Measurements from ENCODE around the gene DGKG.

DGKG gene

GRCh38 chr3:186152889-186153292, 209.1 kb downstream of the DGKG start:
- Mint-ChIP-seq H3K36me3 (no peaks in the 10 kb centered on the region), H3K27me3 (peaks cover 24% of the 10 kb centered on the region), H3K4me3 (no peak overlapping the region), H3K9me3 (no peaks in the 10 kb centered on the region), H3K4me1 (peaks cover 11% of the 10 kb centered on the region), H3K27ac (no peak overlapping the region)

DNA sequence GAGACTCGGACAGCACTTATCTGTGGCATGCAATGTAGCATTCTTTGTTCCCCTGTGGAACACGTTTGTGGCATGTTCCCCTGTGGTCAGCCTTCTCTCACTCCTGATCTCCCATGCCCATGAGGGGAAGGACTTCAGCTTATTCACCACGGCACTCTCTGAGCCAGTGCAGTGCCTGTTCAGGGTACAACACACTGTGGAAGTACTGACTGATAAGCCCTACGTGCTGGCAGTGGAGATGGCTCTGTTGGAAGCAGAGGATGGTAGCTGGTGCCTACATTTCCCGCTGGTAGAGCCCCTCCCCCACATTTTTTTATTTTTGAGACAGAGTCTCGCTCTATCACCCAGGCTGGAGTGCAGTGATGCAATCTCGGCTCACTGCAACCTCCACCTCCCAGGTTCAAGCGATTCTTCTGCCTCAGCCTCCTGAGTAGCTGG, 209.7 kb downstream of the DGKG start:
- H3K27ac Mint-ChIP-seq = no peak overlapping the region
- no peaks in the 10 kb centered on the region for H3K36me3 Mint-ChIP-seq
- H3K4me3 Mint-ChIP-seq = no peak overlapping the region
- no peaks in the 10 kb centered on the region for H3K9me3 Mint-ChIP-seq
- H3K4me1 Mint-ChIP-seq = peaks cover 11% of the 10 kb centered on the region
- H3K27me3 Mint-ChIP-seq = peaks cover 24% of the 10 kb centered on the region

- H3K27ac Mint-ChIP-seq = no peak overlapping the region
Observed at GRCh38 chr3:186151077-186151971, 210.7 kb downstream of the DGKG start.

GRCh38 chr3:186150041-186150830, 211.8 kb downstream of the DGKG start:
- Mint-ChIP-seq H3K9me3 (no peaks in the 10 kb centered on the region), H3K36me3 (no peaks in the 10 kb centered on the region), H3K27me3 (peaks cover 21% of the 10 kb centered on the region), H3K4me1 (peaks cover 11% of the 10 kb centered on the region), H3K27ac (no peak overlapping the region), H3K4me3 (no peak overlapping the region)

More at GRCh38 chr3:186151077-186151971, 210.7 kb downstream of the DGKG start:
- Mint-ChIP-seq H3K4me3 (no peak overlapping the region), H3K9me3 (no peaks in the 10 kb centered on the region), H3K4me1 (peaks cover 11% of the 10 kb centered on the region), H3K36me3 (no peaks in the 10 kb centered on the region), H3K27me3 (peaks cover 24% of the 10 kb centered on the region)

DNA sequence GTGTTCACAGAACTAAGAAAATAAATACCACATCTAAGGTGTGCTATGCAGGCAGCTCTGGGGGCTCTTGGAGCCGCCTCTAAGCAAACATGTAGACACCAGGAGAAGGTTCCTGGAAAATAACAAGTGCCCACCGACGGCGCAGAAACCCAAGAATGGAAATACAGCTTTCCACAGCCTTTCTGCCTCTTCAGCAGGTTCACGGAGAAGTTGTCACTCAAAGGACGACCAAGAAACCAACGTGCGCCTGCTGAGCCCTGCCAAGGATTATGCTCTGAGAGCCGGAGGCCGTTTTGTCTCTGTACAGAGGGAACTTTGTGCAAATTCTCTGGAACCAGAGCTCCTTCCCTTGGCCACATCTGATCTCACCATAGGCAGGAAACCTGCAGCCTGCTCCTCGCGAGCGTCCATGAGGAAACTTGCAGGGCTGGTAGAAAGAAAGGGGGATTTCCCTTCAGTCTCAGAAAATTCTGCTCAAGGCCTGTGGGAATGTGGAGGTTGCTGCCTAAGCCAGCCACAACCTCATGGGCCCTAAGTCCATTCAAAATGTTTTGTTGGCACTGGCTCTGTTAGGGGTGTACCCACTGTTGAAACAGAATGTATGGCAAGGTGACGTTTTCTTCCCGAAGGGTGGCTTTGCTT, 212.6 kb downstream of the DGKG start:
- no peaks in the 10 kb centered on the region for H3K9me3 Mint-ChIP-seq
- H3K27me3 Mint-ChIP-seq = peaks cover 21% of the 10 kb centered on the region
- H3K36me3 Mint-ChIP-seq = no peaks in the 10 kb centered on the region
- H3K27ac Mint-ChIP-seq = no peak overlapping the region
- H3K4me3 Mint-ChIP-seq = no peak overlapping the region
- peaks cover 11% of the 10 kb centered on the region for H3K4me1 Mint-ChIP-seq

- no peak overlapping the region for H3K27ac Mint-ChIP-seq
- peaks cover 3% of the 10 kb centered on the region for H3K4me1 Mint-ChIP-seq
- peaks cover 4% of the 10 kb centered on the region for H3K27me3 Mint-ChIP-seq
- no peaks in the 10 kb centered on the region for H3K36me3 Mint-ChIP-seq
- no peak overlapping the region for H3K4me3 Mint-ChIP-seq
- H3K9me3 Mint-ChIP-seq = no peaks in the 10 kb centered on the region
Observed at GRCh38 chr3:186144257-186144656, 217.8 kb downstream of the DGKG start.

GRCh38 chr3:186143250-186143649, 218.8 kb downstream of the DGKG start:
- peaks cover 3% of the 10 kb centered on the region for H3K4me1 Mint-ChIP-seq
- H3K27me3 Mint-ChIP-seq = peaks cover 2% of the 10 kb centered on the region
- H3K4me3 Mint-ChIP-seq = no peak overlapping the region
- H3K9me3 Mint-ChIP-seq = no peaks in the 10 kb centered on the region
- no peaks in the 10 kb centered on the region for H3K36me3 Mint-ChIP-seq
- H3K27ac Mint-ChIP-seq = no peak overlapping the region

- Mint-ChIP-seq H3K27ac (no peak overlapping the region), H3K36me3 (no peaks in the 10 kb centered on the region), H3K9me3 (no peaks in the 10 kb centered on the region), H3K27me3 (peaks cover 2% of the 10 kb centered on the region), H3K4me1 (peaks cover 3% of the 10 kb centered on the region), H3K4me3 (no peak overlapping the region)
Observed at GRCh38 chr3:186142393-186142932, 219.6 kb downstream of the DGKG start.

DNA sequence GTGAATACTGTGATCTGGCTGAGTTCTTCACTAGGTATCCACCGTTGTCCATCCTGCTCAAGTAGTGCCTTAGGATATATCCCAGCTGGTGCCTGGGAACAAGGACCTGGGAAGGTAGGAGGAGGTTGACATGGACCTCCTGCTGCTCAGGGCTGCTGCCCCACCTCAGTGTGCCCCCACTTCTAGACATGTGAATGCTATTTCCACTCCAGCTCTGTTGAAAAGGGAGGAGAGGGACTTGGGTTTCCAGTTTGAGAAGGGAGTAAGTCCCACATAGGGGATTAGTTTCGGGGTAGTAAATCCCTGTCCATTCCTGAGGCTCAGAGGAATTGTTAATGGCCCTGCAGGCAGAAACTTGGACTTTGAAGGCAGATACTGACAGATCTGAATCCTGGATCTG, 220.2 kb downstream of the DGKG start:
- Mint-ChIP-seq H3K4me1 (peaks cover 3% of the 10 kb centered on the region), H3K27ac (no peak overlapping the region), H3K27me3 (peaks cover 2% of the 10 kb centered on the region), H3K9me3 (no peaks in the 10 kb centered on the region), H3K4me3 (no peak overlapping the region), H3K36me3 (no peaks in the 10 kb centered on the region)

DNA sequence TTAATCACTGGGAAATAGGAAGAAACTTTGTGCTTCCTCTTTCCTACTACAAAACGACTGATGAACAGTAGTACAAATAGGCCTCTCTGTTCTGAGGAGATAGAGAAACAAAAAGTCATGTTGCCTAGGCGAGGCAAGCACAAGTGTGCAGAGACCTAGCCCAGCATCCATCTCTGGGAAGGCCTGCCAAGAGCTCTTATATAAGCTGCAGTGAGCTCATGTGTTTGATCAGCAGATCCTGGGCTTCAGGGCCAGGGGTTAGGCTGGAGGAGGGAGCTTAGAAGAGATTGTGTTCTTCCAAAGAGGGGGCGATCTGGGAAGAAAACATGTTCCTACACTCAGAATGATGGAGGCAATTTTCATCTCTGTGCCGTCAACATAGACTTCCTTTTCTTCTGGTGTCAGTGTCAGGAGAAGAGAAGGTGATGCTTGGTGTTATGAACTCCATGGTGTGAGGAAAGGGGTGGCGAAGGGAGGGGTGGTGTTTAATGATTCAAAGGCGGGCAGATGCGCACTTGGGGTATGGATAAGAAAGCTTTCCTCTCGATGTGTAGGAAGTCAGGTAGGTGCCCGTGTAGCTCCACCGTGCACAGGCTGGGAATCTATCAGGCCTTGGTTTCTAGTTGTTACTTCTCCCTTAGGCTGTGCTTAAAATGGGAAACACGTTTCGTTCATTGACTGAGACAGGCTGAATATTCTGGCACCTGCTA, 223.6 kb downstream of the DGKG start:
- no peaks in the 10 kb centered on the region for H3K36me3 Mint-ChIP-seq
- peaks cover 3% of the 10 kb centered on the region for H3K4me1 Mint-ChIP-seq
- H3K27ac Mint-ChIP-seq = no peak overlapping the region
- no peak overlapping the region for H3K4me3 Mint-ChIP-seq
- H3K27me3 Mint-ChIP-seq = no peaks in the 10 kb centered on the region
- no peaks in the 10 kb centered on the region for H3K9me3 Mint-ChIP-seq

- H3K4me1 Mint-ChIP-seq = no peaks in the 10 kb centered on the region
- no peaks in the 10 kb centered on the region for H3K27me3 Mint-ChIP-seq
- no peaks in the 10 kb centered on the region for H3K36me3 Mint-ChIP-seq
- no peak overlapping the region for H3K27ac Mint-ChIP-seq
- H3K4me3 Mint-ChIP-seq = no peak overlapping the region
- H3K9me3 Mint-ChIP-seq = no peaks in the 10 kb centered on the region
Observed at GRCh38 chr3:186137051-186137685, 224.9 kb downstream of the DGKG start.

DNA sequence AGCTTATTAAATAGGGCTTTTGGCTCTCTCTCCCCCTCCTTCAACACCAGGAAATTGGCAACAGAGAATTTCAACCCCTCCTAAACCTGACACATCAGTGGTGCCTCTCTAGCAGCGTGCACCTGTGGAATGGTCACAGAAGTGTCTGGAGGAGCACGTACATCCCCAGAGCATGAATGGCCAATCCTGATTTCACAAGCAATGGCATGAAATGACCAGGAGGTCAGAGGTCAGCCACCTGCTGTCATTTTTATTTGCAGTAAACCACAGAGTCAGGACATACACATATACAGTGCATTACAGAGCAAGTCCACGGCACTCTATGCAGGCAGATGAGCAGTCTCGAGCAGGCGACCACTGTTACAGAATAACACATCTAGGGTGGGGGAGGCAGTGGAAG, 228.1 kb downstream of the DGKG start:
- no peak overlapping the region for H3K27ac Mint-ChIP-seq
- H3K9me3 Mint-ChIP-seq = no peaks in the 10 kb centered on the region
- H3K4me1 Mint-ChIP-seq = no peaks in the 10 kb centered on the region
- H3K36me3 Mint-ChIP-seq = no peaks in the 10 kb centered on the region
- no peak overlapping the region for H3K4me3 Mint-ChIP-seq
- peaks cover 4% of the 10 kb centered on the region for H3K27me3 Mint-ChIP-seq

- Mint-ChIP-seq H3K27ac (no peak overlapping the region), H3K4me1 (no peaks in the 10 kb centered on the region), H3K9me3 (no peaks in the 10 kb centered on the region), H3K27me3 (peaks cover 4% of the 10 kb centered on the region), H3K4me3 (no peak overlapping the region), H3K36me3 (no peaks in the 10 kb centered on the region)
Observed at GRCh38 chr3:186132487-186132886, 229.5 kb downstream of the DGKG start.

DNA sequence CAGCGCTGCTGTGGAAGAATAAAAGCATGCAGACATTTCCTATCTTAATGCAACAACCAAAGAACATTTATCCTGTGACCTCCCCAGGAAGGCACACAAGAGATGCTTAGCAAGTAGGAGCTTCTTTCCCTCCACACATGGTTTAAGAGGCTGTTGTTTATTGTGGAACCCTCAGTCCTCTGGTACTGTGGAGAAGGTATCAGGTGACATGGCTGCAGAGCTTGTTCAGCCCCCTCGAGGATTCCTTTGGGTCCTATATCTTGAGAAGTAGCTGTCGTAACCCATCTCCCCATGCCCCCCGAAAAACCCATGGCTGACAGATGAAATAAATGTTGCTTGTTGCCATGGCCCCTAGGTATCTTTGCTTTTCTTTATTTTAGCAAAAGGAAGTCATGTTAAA, 232.8 kb downstream of the DGKG start:
- no peaks in the 10 kb centered on the region for H3K36me3 Mint-ChIP-seq
- H3K9me3 Mint-ChIP-seq = no peaks in the 10 kb centered on the region
- H3K4me1 Mint-ChIP-seq = no peaks in the 10 kb centered on the region
- peaks cover 5% of the 10 kb centered on the region for H3K27me3 Mint-ChIP-seq
- H3K4me3 Mint-ChIP-seq = no peak overlapping the region
- no peak overlapping the region for H3K27ac Mint-ChIP-seq

GRCh38 chr3:186128158-186128557, 233.9 kb downstream of the DGKG start:
- Mint-ChIP-seq H3K36me3 (no peaks in the 10 kb centered on the region), H3K27ac (no peak overlapping the region), H3K4me1 (no peaks in the 10 kb centered on the region), H3K9me3 (no peaks in the 10 kb centered on the region), H3K4me3 (no peak overlapping the region), H3K27me3 (peaks cover 7% of the 10 kb centered on the region)

Measured in activated naive CD4-positive, alpha-beta T cell treated with anti-CD3 and anti-CD28 coated beads, Interleukin-2, amount 50 U/mL, for 24 hours (primary cell).